KMS-11 (cell line): ENCODE measurements around the gene OXNAD1.
A peak's percentile ranks its signal among the peaks of the same experiment; 100 is the strongest.

ENCODE experiments used
- H2AFZ ChIP-seq: fragments of 200-600 bp; sonication (generic); 2 replicates; pipeline ENCODE4 v1.6.1; 2016; ENCODE audit warnings: antibody characterized with exemption, mixed run types, low read depth
- H3K27ac ChIP-seq: fragments of 200-600 bp; sonication (generic); 2 replicates; pipeline ENCODE4 v1.6.1; 2016; ENCODE audit warnings: mild to moderate bottlenecking, mixed run types
- H3K27me3 ChIP-seq: fragments of 200-600 bp; sonication (generic); 2 replicates; pipeline ENCODE4 v1.6.1; 2017; ENCODE audit warnings: mild to moderate bottlenecking, low read depth, mixed run types, moderate library complexity; ENCODE audit not compliant: insufficient read depth
- H3K36me3 ChIP-seq: fragments of 200-600 bp; sonication (generic); 2 replicates; pipeline ENCODE4 v1.6.1; 2017; ENCODE audit warnings: mild to moderate bottlenecking, mixed run types; ENCODE audit not compliant: insufficient read depth
- H3K4me1 ChIP-seq: fragments of 200-600 bp; sonication (generic); 2 replicates; pipeline ENCODE4 v1.6.1; 2016; ENCODE audit warnings: mild to moderate bottlenecking, low read depth, mixed run types; ENCODE audit not compliant: poor library complexity, severe bottlenecking
- H3K4me2 ChIP-seq: fragments of 200-600 bp; sonication (generic); 2 replicates; pipeline ENCODE4 v1.7.0; 2016; ENCODE audit warnings: mild to moderate bottlenecking, mixed run types
- H3K4me3 ChIP-seq: fragments of 200-600 bp; sonication (generic); IDR thresholded peaks from 2 replicates; pipeline ENCODE4 v1.6.1; 2017; ENCODE audit warnings: low read depth, low read length, mixed read lengths; ENCODE audit not compliant: insufficient read depth
- H3K79me2 ChIP-seq: fragments of 200-600 bp; sonication (generic); 2 replicates; pipeline ENCODE4 v1.6.1; 2016; ENCODE audit warnings: low read depth, mixed run types; ENCODE audit not compliant: insufficient read depth
- H3K9ac ChIP-seq: fragments of 200-600 bp; sonication (generic); 2 replicates; pipeline ENCODE4 v1.6.1; 2016; ENCODE audit warnings: mild to moderate bottlenecking, mixed run types
- H4K20me1 ChIP-seq: fragments of 200-600 bp; sonication (generic); 2 replicates; pipeline ENCODE4 v1.6.1; 2016; ENCODE audit warnings: mild to moderate bottlenecking, mixed run types; ENCODE audit not compliant: insufficient read depth
- CTCF ChIP-seq: fragments of 200-600 bp; sonication (generic); conservative IDR thresholded peaks from 2 replicates; pipeline ENCODE4 v1.6.1; 2017; ENCODE audit warnings: low read depth, mild to moderate bottlenecking, antibody characterized with exemption, low read length, moderate library complexity, mixed read lengths

OXNAD1 gene

DNA sequence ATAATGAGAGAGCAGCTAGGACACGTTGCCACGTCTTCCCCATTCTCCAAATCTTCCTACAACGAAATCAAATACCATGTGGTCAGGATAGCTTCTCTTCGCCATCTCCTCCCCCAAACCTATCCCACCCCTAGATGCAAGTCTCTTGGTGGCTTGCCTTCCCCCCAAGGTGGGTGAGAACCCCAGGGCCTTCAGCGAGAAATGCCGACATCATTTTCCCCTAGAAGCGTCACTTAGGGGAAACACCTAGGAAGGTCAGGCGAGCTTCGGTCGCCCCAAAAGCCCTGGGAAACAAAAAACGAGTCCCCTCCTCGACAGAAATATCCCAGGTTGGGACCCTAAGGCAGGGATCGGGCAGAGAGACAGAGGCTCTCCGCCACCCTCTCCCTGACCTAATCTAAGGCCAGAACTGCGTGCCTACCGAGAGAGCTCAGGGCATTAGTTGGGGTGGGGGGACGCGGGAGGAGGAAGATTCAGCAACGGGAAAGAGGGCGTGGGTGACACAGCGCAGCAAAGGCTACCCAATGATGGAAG is 771 bp upstream of the OXNAD1 start:
- Histone ChIP-seq H4K20me1 (no peaks in the 10 kb centered on the region), H3K4me3 (peak overlapping the region; percentile 89), H3K4me2 (peak overlapping the region; percentile 78), H3K4me1 (peaks cover 22% of the 10 kb centered on the region), H3K79me2 (peaks cover 7% of the 10 kb centered on the region; the same call in 1 of the 2 replicates), H3K9ac (peak overlapping the region; percentile 91), H2AFZ (peak overlapping the region; percentile 77), H3K36me3 (no peaks in the 10 kb centered on the region), H3K27me3 (no peaks in the 10 kb centered on the region), H3K27ac (peak overlapping the region; percentile 51)
- no peak for TF ChIP-seq CTCF

GRCh38 chr3:16265455-16265786 is 409 bp downstream of the OXNAD1 start:
- Histone ChIP-seq H3K4me1 (peaks cover 22% of the 10 kb centered on the region), H3K27ac (peak overlapping the region; percentile 80), H3K4me3 (no peak overlapping the region), H2AFZ (peak overlapping the region; percentile 77), H3K4me2 (peak overlapping the region; percentile 51), H3K9ac (peak overlapping the region; percentile 91), H3K36me3 (no peaks in the 10 kb centered on the region), H3K79me2 (peaks cover 7% of the 10 kb centered on the region; the same call in 1 of the 2 replicates), H4K20me1 (no peaks in the 10 kb centered on the region), H3K27me3 (no peaks in the 10 kb centered on the region)
- TF ChIP-seq CTCF: no peak

- no peak overlapping the region for H3K27ac ChIP-seq
- no peaks in the 10 kb centered on the region for H3K36me3 ChIP-seq
- no peaks in the 10 kb centered on the region for H4K20me1 ChIP-seq
- no peak overlapping the region for H2AFZ ChIP-seq
- H3K79me2 ChIP-seq: peaks cover 7% of the 10 kb centered on the region; the same call in 1 of the 2 replicates
- H3K27me3 ChIP-seq: no peaks in the 10 kb centered on the region
- TF ChIP-seq CTCF: no peak
- no peak overlapping the region for H3K9ac ChIP-seq
- no peak overlapping the region for H3K4me3 ChIP-seq
- no peak overlapping the region for H3K4me2 ChIP-seq
- H3K4me1 ChIP-seq: peaks cover 22% of the 10 kb centered on the region
Observed at GRCh38 chr3:16266714-16267113, 1.7 kb downstream of the OXNAD1 start.

GRCh38 chr3:16270855-16271254 is 5.8 kb downstream of the OXNAD1 start:
- H3K27ac ChIP-seq: no peak overlapping the region
- H3K36me3 ChIP-seq: no peaks in the 10 kb centered on the region
- no peak overlapping the region for H3K4me3 ChIP-seq
- peaks cover 18% of the 10 kb centered on the region for H3K4me1 ChIP-seq
- no peaks in the 10 kb centered on the region for H3K27me3 ChIP-seq
- H2AFZ ChIP-seq: no peak overlapping the region
- H3K79me2 ChIP-seq: no peaks in the 10 kb centered on the region; the same call in 1 of the 2 replicates
- H3K4me2 ChIP-seq: no peak overlapping the region
- no peak for TF ChIP-seq CTCF
- no peaks in the 10 kb centered on the region for H4K20me1 ChIP-seq
- no peak overlapping the region for H3K9ac ChIP-seq
